GM20431 (cell line): ENCODE results near the gene RTN4RL2.

Source experiments
- in situ Hi-C: fragments of 300-500 bp; cut with MseI, MboI; formaldehyde crosslinking; loops from one replicate; pipeline ENCODE4 v1.15.0; 2020; ENCODE audit warnings: low sequenced_read_pairs; ENCODE audit not compliant: unreplicated experiment

Gene RTN4RL2

DNA sequence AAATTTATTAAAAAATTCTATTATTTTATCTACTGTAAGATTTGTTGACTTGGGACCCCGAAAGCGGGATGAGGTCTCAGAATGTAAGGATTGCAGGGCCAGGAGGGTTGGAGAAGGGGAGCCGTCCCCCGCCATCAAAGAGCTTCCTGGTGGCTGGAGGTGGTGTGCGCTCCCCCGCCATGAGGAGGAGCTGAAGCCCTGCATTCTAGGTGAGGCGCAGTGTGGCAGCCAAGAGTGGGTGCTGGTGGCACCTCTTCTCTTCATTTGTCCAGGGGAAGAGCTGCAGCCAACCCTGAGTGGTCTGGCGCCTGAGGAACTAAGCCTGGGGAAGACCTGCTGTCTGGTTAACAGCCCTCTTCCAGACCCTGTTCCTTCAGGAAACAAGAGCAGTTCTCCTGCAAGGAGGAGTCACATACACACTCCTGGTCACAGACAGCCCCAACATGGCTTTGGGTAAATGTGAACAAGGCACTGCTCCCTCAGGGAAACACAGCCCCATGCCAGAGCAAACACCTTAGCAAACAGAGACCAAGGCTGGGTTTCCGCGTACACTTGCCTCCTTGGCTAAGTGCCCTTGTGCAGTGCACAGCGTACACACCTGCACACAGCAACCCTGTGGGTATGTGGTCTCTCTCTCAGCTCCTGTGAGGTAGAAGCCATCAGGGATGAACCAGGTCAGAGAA lies 17.3 kb downstream of the RTN4RL2 start:
- in situ Hi-C loops = no loop called here

DNA sequence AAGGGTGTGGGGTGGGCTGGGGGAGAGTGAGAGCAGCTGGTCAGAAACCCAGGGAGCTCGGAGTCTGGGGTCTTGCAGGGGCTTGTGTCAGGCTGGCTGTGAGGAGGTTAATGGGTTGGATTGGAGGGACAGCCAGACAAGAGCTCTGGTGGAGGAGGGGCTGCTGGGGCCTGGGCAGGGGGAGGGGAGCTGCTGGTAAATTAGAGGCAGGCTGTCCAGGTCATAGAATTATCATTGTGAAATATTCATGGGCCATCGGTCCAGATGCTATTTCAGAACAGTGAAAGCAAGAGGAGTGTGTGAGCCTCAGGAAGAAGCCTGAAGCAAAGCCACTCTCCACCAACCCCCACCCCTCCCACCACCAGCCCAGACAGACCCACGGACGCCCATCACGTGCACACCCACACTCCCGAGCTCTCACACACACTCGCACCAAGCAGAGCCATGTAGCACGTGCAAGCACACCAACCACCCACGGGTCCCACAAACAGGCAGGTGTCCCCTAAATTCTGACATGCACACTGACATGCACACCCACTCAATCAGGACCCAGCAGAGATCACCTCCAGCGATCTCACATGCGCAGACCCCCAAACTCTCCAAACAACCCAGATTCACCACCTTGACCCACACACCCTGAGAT lies 18.8 kb downstream of the RTN4RL2 start:
- in situ Hi-C loops = no loop called here

DNA sequence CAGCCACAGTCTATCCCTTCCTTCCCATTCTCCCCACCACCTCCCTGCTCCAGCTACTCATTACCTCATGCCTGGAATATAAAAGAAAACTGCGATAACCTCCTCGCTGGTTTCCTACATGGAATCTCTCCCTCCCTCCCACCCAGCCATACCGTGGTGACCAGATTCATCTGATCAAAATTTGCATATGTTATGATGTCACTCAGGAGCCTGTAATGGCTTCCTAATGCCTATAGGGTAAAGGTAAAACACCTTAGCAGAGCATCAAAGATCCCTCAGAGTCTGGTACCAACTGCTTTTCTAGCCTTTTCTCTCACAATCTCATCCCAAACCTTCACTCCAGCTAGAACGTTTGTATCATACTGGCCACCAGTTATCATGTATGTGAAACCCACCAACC lies 19.6 kb downstream of the RTN4RL2 start:
- in situ Hi-C loops = no loop called here

DNA sequence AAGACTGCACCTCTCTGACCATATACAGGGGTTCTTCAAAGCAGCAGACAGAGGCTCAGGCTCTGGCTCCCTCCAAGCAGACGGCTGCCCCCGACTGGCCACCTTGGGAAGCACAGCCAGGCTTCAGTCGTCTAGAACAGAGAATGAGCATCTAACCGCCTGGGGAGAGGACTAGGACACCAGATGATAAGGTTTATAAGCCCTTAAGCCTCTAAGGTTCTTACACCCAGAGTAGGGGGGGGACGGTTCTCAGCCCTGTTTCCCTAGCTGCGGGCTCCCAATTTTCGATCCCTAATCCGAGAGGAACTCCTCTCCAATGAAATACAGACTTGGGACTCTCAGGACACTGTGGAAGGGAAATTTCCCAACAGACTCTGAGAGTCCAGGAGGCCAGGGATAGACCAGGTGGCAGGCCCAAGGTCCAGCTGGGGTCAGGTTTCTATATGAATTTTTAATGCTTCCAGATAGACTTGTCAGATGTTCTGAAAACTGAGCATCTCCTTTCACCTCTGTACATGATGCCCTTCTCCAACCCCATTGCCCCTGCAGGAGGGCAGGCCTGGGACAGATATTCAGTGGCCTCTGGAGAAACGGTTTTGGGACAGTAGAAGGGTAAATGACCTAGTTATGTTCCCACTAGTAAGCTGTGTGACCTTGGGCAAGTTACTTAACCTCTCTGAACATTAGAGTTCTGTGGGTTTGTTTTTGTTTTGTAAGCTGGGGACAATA lies 20.2 kb downstream of the RTN4RL2 start:
- in situ Hi-C loops = no loop called here

DNA sequence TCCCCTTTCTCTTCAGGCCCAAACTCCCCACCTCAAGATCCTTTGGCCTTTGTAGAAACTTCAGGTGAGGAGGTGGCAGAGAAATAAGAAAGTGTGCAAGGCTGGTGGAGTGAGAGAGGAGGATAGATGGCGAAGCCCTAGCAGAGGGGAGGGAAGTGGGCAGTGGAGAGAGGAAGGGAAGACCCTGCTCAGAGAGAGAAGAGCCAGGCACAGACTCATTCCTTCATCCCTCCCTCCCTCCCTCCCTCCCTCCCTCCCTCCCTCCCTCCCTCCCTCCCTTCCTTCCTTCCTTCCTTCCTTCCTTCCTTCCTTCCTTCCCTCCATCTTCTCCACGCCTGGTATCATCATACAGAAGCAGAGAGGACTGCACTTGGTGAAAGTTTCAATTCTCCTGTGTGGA lies 21.0 kb downstream of the RTN4RL2 start:
- in situ Hi-C loops = no loop called here

DNA sequence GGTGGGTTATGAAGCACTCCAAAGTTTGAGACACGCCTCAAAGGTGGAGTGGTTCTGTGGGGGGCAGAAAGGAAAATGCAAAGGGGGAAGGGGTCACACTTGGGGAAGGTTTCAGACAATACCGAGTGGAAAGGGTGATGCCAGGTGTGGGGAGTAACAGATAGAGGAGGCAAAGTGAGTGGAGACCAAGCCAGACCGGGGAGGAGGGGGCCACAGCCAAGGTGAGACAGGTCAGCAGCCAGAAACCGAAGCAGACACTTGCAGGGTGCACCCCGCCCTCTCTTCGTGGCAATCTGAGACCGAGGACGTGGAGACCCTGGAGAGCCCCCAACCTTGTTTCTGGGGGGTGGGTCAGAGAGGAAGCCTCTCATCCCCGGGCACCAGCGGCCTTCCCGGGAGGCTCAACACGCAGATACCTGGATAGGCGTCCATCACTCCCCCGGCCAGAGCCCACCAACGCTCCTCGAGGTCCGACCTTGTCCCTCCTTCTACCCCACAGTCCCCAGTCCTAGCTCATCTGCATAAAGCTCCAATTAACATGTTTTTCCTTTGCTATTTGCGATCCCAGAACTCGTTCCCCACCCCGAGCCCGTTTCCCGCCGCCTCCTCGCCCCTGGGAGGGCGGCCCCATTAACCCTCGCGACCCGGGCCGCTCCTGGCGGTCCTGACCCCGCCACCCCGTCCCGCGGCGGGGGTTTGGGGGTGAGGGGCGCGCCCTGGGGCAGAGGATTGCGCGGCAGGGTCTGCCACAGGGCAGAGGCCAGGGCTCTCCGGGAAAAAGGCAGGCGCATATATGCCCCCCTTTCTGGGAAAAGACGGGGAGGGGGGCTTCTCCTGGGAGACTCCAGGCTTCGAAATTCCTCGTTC lies 21.8 kb downstream of the RTN4RL2 start:
- in situ Hi-C loops = no loop called here

DNA sequence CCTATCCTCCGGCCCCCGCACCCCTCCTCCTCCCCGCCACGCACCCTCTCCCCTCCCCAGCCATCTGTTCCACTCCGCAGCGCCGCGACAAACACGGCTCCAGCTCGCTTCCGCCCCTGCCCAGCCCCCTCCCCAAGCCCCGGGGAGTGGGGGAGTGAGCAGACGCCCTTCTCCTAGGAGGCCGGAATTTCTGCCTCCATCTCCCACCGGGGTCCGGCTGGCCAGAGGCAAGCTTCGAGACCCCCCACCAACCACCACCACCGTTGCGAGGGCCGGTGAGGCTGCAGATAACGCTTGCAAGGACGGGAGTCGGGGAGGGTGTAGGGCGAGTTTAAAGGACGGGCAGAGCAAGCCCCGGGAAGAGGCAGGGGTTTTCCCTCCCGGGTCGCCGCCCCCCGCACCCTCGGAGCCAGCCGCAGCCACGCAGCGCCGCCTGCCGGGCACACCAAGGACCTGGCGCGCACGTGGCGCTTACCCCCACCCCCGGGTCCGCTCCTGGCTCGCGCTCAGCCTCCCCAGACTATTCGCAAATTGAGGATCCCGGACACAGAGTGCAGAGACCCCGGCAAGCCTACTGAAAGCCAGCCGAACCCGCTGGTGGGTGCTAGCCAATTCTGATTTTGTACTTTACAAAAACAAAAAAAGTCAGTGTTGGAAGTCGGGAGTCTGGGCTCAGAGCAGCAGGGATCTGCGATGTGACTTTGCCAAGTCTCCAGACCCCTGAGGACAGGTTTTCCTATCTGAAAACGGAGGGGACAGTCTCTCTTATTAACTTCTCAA lies 22.6 kb downstream of the RTN4RL2 start:
- in situ Hi-C loops = no loop called here

DNA sequence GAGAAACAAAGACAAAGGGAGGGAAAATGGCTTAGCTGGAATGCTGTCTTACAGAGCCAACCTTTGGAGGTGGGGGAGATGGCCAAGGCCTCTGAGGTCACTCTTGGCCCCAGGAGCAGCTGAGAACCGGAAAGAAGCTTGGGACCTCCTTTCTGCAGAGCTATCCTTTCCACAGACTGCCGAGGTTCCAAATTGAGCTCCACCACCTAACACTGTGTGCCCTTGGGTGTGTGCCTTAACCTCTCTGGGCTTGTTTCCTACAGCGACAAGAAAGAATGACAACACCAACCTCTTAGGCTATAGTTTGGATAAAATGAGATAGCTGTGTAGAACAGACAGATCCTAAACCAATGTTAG lies 23.2 kb downstream of the RTN4RL2 start:
- in situ Hi-C loops = no loop called here

DNA sequence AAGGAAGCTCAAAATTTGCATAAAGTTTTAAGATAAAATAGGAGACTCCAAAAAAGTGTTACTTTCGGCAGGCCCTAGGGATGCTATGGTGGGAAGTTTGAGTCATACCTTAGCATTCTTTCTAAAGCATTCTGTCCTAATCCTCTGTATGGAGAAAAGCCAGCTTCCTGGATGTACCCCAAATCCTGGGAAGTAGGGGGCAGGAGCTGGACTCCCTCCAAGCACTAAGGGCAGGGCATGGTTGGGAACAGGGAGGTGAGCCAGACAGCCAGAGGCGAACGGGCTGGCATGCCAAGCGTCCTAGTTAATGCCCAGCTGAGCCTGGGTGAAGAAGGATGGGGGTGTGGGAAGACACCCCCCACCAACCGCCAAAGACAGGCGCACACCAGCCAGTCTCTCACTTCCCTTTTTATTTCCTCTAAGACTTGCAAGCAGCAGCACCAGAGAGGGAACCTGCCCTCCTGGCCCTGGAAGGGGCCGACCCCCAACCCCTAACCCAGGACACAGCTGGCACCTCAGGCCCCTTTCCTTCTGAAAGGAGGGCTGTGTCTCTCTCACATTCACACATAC lies 23.9 kb downstream of the RTN4RL2 start:
- in situ Hi-C loops = no loop called here

DNA sequence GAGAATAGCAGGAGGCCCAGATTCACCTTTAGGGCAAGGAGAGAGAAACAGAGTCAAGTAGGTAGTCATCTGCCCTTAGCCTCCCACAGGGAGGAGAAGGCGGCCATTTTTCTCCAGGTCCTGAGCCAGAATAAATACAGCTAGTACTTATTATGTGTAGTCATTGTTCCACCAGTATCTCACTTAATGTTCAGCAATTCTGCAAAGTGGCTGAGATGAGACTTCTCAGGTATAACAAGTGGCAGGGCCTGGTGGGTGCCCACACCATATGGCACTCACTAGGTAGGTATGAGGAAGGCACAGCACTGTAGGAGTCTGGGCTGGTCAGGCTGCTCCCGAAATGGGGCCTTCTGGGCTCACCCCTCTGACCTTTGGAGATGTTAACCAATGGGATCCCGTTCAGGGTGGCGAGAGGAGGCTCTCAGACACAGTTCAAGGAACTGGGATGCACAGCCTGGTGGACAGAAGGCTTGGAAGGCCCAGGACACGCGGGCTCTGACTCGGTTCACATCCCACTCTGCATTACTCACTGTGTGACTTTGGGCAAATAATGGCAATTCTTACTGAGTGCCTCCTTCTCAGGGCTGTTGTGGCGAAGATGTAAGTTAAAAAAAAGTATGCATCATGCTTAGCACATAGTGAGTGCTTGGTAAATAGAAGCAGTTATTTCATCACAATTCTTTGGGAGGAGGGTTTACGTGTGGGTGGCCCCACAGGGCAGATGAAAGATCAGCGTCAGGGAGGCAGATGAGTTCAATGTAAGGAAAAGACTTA lies 25.1 kb downstream of the RTN4RL2 start:
- in situ Hi-C loops = no loop called here

DNA sequence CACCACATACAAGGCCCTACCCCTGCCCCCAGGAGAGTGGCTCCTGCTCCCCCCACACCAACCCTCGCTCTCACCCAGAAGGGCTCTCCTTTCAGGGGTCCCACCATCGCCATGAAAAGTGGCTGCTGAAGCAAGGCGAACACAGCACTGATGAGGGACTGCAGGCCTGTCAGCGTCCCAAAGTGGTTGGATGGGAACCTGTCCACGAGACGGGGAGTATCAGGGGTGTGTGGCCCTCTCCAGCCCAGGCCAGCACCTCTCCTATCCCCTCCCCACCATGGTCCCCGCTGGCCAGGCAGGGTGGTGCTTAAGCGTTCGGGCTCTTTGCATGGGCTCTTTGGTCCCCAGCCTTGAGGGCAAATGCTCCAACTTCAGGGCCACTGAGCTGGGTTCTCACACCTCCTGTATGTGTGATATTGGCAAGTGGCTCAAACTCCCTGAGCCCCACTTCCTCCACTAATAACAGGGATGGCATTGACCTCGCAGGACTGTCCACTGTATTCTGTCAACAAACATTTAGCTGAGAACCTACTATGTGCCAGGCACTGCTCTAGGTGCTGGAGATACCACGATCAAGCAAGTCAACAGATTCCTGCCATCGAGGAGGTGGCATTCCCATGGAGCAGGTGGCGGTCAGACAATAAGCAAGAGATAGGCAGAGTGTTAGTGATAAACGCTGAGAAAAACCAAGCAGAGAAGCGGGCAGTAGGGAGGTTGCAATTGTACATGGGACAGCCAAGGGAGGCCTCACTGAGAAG lies 26.9 kb downstream of the RTN4RL2 start:
- in situ Hi-C loops = no loop called here

DNA sequence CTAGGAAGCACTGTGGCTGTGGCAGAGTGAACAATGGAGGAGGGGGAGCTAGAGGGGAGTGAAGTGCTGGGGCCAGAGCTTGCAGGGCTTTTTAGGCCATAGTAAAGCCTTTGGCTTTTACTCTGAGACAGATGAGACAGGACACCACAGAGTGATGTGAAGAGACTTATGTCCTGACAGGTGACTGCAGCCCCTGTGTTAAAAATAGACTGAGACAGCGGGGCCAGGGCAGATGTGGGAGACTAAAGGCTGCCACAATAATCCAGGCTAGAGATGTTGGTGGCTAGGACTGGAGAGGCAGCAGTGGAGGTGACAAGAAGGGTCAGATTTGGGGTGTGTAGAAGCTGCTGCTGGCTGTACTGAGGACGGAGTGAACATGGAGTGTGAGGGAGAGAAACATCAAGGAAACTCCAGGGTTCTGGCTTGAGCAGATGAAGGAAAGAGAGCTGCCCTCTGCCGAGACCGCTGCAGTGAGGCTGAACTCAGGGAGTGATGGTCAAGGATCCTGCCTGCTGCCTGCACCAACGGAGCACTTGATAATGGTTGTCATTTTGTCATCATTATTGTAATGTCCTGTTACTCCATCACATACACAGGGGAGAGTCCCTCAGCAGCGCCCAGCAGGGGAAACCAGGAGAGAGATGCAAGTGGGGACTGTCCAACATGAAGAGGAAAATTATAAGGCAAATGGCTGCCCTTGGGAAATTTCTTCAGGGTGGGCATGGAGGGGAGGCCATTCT lies 27.8 kb downstream of the RTN4RL2 start:
- in situ Hi-C loops = no loop called here

DNA sequence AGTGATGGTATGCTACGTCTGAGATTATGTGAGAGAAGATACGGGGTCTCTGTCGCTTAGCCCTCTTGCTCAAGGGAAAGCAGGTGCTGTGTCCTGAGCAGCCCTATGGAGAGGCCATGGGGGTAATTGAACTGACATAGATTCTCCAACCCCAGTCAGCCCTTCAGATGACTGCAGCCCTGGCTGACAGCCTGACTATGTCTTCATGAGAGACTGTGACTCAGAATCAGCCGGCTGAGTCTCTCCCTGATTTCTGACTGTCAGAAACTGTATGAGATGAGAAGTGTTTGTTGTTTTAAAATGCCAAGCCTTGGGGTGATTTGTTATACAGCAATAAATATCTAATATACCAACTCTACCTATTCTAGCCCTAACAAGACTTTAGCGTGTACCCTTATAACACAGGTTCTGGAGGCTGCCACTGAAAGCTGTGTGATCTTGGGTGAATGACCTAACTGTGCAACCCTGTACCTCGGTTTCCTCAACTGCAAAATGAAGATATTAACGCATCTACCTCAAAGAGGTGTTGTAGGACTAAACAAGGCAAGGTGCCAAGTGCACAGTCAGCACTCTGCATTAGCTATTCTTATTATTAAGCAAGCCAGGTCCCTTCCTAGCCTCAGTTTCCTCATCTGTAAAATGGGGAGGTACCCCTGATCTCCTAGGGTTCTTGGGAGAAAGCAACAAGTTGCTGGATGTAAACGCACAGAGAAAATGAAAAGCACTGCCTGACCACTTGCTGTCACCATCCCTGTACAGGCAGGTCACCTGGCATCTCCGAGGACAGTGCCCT lies 30.3 kb downstream of the RTN4RL2 start:
- in situ Hi-C loops = no loop called here

DNA sequence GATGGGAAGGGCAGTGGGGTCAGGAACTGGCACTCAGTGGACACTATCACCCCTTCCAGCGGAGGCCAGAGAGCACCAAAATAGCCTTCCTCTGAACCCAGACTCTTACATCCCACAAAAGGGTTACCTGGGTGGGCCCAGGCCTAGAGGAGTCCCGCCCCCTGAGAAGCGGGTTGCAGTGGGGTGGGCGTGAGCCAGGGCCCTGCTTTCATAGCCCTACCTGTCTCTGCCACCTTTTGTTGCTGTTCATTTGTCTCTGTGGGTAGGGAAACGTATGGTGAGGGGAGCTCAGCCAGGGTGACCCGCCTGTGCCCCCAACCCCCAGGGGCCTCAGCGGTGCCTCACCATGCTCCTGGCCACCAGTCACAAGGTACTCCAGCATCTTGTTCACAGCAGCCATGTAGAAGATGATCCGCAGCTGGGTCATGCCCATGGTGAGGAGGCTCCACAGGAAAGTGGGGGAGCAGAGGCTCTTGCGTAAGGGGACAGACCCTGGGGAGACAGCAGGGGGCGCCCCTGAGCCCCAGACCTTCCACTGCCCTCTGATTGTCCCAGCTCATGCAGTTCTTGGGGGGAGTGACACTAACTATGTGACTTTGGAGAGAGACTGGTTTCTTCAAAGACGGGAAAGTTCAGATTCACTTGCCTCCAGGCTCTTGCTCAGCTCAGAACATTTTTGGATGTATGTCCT lies 31.2 kb downstream of the RTN4RL2 start:
- in situ Hi-C loops = no loop called here

DNA sequence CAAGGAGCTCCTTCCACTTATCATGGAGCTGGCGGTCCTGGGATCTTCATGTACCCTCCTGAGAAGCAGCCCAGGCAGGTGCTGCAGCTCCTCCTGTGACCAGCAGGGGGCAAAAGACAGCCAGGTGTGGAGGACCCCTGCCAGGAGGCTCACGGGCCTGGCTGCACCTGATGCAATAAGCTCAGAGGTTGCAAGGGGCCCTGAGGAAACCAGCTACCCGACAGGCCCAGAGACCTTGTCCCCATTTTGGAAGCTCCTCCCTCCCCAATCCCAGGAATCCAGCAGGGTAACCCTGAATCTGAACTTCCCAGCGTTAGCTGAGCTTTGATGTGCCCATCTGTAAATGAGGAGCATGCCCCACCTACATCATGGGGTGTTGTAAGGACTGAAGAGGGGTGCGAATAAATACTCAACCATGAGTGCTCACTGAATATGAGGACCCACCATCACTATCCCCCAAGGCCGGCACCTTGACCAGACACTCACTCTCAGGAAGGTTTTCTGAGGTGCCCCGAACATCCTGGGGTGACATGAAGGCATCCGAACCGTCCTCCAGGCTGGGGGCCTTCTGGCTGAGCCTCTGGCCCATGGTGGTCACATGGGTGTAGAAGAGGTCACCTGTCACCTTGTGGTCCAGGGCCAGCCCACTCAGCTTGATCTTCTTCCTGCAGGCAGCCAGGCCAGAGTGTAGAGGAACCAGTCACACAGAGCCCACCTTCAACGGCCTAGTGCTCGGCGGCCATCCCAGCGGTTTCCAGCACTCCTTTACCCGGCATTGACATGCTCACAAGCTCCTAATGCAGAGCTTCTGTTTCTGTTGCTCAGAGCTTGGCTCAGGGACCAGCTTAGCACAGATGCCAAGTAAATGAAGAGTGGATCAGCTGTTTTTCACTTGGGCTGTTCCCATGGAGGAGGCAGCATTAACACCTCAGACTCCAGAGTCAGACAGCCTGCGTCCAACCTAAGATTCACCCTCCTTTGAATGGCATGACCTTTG lies 33.5 kb downstream of the RTN4RL2 start:
- in situ Hi-C loops = no loop called here
